Osteoblast (primary cell): ENCODE data around the gene GSTP1. TPM values are rescaled to one million over a fixed set of nuclear protein-coding genes. Genes with fewer than 3 reads are reported as not detected.

ENCODE experiments used
- DNase-seq: peaks from one replicate; pipeline ENCODE4 v3.0.0; 2011; ENCODE audit warnings: low spot score, mixed read lengths; ENCODE audit not compliant: insufficient read length; ENCODE audit errors: missing footprints
- H2AFZ ChIP-seq: 2 replicates; pipeline ENCODE4 v1.6.0; 2011; ENCODE audit warnings: mild to moderate bottlenecking, low read length
- H3K27ac ChIP-seq: 2 replicates; pipeline ENCODE4 v1.5.1; 2011; ENCODE audit warnings: mild to moderate bottlenecking, low read depth, low read length, moderate library complexity
- H3K27me3 ChIP-seq: 2 replicates; pipeline ENCODE4 v1.6.0; 2012; ENCODE audit warnings: mild to moderate bottlenecking, control low read depth, inconsistent platforms, low read length, moderate library complexity; ENCODE audit not compliant: insufficient read depth
- H3K36me3 ChIP-seq: 2 replicates; pipeline ENCODE4 v1.5.1; 2011; ENCODE audit warnings: mild to moderate bottlenecking, low read length, control low read depth, moderate library complexity; ENCODE audit not compliant: insufficient read depth
- H3K4me1 ChIP-seq: 2 replicates; pipeline ENCODE4 v1.5.1; 2011; ENCODE audit warnings: mild to moderate bottlenecking, low read length, control low read depth, moderate library complexity; ENCODE audit not compliant: insufficient read depth
- H3K4me2 ChIP-seq: 2 replicates; pipeline ENCODE4 v1.6.0; 2011; ENCODE audit warnings: mild to moderate bottlenecking, low read length; ENCODE audit not compliant: insufficient read depth
- H3K4me3 ChIP-seq: fragments of 200-600 bp; sonication (generic); 3 replicates; pipeline ENCODE4 v1.5.1; 2012; ENCODE audit warnings: mild to moderate bottlenecking, low read length, inconsistent platforms; ENCODE audit not compliant: insufficient read depth
- H3K79me2 ChIP-seq: 2 replicates; pipeline ENCODE4 v1.6.0; 2012; ENCODE audit warnings: mild to moderate bottlenecking, low read length, control low read depth, inconsistent platforms; ENCODE audit not compliant: insufficient read depth
- H3K9me3 ChIP-seq: 2 replicates; pipeline ENCODE4 v1.5.1; 2011; ENCODE audit warnings: low read depth, low read length, control low read depth
- H4K20me1 ChIP-seq: 2 replicates; pipeline ENCODE4 v1.6.0; 2012; ENCODE audit warnings: mild to moderate bottlenecking, low read length, control low read depth; ENCODE audit not compliant: insufficient read depth
- CTCF ChIP-seq: IDR thresholded peaks from 2 replicates; pipeline ENCODE4 v1.5.1; 2011; ENCODE audit warnings: mild to moderate bottlenecking, low read depth, low read length, moderate library complexity; ENCODE audit errors: extremely low read depth
- total RNA-seq: library from RNA; depleted of rRNA; stranded (reverse); fragments of >200 nt; gene quantifications from 2 replicates; pipeline ENCODE4 v1.2.3, GENCODE V29; 2012

GSTP1 gene
- total RNA-seq, 1 donor = 465 TPM

DNA sequence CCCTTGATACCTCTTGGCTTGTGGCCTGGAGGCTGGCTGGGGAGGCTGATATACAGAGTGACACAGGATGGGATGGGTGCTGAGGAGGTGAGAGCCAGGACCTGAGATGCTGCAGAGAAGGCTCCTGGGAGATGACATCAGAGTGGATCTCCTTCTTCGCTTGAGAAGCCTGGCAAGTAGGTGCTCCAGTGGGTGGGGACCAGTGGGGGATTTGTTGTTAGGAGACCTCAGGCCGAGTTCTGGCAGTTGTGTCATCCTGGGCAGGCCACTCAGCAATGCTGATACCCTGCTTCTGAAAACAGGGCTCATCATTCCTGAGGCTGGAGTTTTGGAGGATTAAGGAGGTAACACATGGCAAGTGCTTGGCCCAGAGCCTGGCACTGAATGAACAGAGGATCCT is 21.2 kb downstream of the GSTP1 start:
- no peak for TF ChIP-seq CTCF
- H3K27ac ChIP-seq = no peak overlapping the region
- peaks cover 7% of the 10 kb centered on the region for H3K27me3 ChIP-seq
- H3K4me3 ChIP-seq = no peak overlapping the region
- peaks cover 17% of the 10 kb centered on the region for H3K36me3 ChIP-seq
- no peak for DNase-seq
- peaks cover 13% of the 10 kb centered on the region for H3K4me1 ChIP-seq
- H2AFZ ChIP-seq = peak overlapping the region; percentile 32
- H3K79me2 ChIP-seq = peaks cover 18% of the 10 kb centered on the region
- H4K20me1 ChIP-seq = no peaks in the 10 kb centered on the region
- H3K4me2 ChIP-seq = no peak overlapping the region
- peaks cover 2% of the 10 kb centered on the region for H3K9me3 ChIP-seq

- no peak for DNase-seq
- peaks cover 21% of the 10 kb centered on the region for H3K36me3 ChIP-seq
- peaks cover 3% of the 10 kb centered on the region for H3K27me3 ChIP-seq
- H4K20me1 ChIP-seq = no peaks in the 10 kb centered on the region
- H3K4me3 ChIP-seq = no peak overlapping the region
- H3K4me2 ChIP-seq = no peak overlapping the region
- H3K27ac ChIP-seq = no peak overlapping the region
- peaks cover 18% of the 10 kb centered on the region for H3K79me2 ChIP-seq
- H3K9me3 ChIP-seq = peaks cover 2% of the 10 kb centered on the region
- H3K4me1 ChIP-seq = peaks cover 13% of the 10 kb centered on the region
- peak overlapping the region; percentile 32 for H2AFZ ChIP-seq
- no peak for TF ChIP-seq CTCF
These were observed 21.8 kb downstream of the GSTP1 start for GRCh38 chr11:67605231-67606011.

- no peak for DNase-seq
- no peak for TF ChIP-seq CTCF
- peak overlapping the region; percentile 100 for H3K4me2 ChIP-seq
These were observed 22.5 kb downstream of the GSTP1 start for GRCh38 chr11:67606093-67606491.

DNA sequence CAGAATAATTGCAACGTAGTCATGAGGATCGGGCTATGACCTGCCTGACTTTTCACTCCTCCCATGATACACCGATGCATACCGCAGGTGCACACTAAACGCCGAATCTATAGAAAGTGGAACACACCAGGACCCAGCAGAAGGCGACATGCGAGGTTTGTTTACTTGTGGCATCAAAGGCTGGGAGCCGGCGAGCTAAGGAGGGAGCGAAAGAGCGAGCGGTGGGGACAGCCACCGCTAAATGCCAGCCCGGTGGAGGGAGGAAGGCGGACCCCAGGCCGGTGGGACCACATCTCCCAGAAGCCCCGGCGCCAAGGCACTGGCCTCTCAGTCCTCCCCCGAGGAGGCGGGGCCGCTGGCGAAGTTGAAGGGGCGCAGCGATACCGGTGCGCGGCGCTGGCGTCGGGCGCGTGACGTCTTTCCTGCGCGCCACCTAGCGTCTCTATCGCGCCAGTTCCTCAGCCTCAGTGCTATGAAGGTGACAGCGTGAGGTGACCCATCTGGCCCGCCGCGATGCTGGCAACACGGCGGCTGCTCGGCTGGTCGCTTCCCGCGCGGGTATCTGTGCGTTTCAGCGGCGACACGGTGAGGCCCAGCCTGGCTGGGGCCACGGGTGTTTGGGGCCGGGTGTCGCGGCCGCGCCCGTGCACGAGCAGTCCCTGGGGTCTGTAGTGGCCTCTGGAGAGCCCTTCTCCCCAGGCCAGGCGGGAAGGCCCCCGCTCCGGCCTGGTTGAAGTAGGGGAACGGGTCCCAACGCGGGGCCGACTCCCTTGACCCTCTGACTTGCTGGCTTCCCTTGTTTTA is 23.1 kb downstream of the GSTP1 start, which contains the start of gene NDUFV1:
Gene NDUFV1, plus strand, starts transcription at position 445 of the 804 bp plus-strand sequence. Its CDS starts 69 bp downstream, at position 514.
- Histone ChIP-seq H3K4me2 (peak within 1 kb of the TSS; percentile 100), H3K9me3 (peaks cover 2% of the 10 kb centered on the region), H3K4me3 (peak within 1 kb of the TSS; percentile 99), H2AFZ (peak within 1 kb of the TSS; percentile 99), H3K27ac (peak within 1 kb of the TSS; percentile 83), H3K36me3 (peaks cover 26% of the 10 kb centered on the region), H4K20me1 (no peaks in the 10 kb centered on the region), H3K27me3 (no peaks in the 10 kb centered on the region), H3K4me1 (peaks cover 13% of the 10 kb centered on the region), H3K79me2 (peaks cover 18% of the 10 kb centered on the region)
- peak; percentile 46 for TF ChIP-seq CTCF
- peak; percentile 99 for DNase-seq

More at GRCh38 chr11:67606093-67606491, 22.5 kb downstream of the GSTP1 start:
- Histone ChIP-seq H2AFZ (peak overlapping the region; percentile 99), H3K9me3 (peaks cover 2% of the 10 kb centered on the region), H3K27ac (peak overlapping the region; percentile 83), H3K79me2 (peaks cover 18% of the 10 kb centered on the region), H3K36me3 (peaks cover 26% of the 10 kb centered on the region), H3K27me3 (no peaks in the 10 kb centered on the region), H4K20me1 (no peaks in the 10 kb centered on the region), H3K4me1 (peaks cover 13% of the 10 kb centered on the region), H3K4me3 (peak overlapping the region; percentile 99)
